ENCODE data around the gene WNT7A.

The WNT7A gene

DNA sequence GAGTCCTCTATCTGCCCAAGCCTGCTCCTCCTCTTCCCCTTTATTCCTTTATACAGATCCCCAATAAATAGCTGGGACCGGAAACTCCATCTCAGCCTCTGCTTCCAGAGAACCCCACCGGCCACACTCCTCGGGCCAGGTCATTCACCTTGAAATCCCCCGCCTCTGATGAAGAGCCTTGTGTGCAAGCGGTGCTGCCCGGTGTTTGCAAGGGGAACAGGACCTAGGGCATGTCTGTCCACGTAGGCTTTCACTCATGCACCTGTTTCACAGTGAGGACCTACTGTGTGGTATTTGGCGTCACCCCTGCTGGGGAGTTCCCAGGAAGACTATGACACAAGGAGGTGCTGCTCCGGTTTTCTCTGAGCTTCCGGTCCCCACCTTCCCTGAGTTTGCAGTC, 54.0 kb downstream of the WNT7A start:
- DNase-seq, result no peak

DNA sequence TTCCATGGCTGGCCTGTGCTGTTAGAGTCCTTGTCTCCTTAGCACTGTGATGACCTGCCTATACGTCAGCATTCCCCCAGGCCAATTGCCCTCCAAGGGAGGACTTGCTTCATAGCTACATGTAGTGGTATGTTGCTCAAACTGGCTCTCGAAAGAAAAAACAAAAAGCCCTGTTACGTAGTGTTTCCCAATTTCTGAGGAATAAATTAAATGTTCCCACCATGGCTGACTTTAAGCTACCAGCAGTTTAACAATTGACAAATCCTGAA, 54.6 kb downstream of the WNT7A start:
- no peak for DNase-seq

DNA sequence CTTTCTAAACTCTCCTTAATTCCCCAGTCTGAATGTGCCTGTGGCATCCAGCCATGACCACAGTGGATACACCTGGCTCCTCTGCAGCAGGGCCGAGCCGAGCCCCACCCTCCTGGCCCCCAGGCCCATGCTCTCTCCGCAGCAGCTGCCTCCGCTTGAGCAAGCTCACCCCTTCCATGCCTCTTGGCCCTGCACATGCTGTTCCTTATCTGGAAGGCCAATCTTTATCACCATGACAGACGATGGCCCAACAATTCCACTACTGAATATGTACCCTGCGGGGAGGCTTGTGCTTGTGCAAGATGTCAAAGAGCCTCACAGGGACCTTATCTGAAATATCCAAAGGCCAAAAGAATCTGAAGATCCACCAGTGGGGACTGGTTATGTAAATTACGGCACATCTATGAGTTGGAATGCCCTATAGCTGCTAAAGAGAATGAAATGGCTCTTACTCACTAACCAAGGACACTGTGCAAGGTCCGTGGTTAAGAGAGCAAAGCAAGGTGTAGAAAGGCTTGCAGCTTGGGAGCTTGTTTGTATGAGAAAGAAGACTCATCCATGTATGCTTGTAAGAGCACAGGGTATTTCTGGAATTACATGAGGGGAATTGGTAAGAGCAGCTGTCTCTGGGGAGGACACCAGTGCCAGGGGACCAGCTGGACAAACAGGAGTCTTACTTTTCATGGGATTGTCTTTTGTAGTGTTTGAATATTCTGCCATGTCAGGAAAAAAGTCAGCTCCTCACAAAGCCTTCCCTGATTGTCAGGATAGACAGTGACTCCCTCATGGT, 55.2 kb downstream of the WNT7A start:
- no peak for DNase-seq

DNA sequence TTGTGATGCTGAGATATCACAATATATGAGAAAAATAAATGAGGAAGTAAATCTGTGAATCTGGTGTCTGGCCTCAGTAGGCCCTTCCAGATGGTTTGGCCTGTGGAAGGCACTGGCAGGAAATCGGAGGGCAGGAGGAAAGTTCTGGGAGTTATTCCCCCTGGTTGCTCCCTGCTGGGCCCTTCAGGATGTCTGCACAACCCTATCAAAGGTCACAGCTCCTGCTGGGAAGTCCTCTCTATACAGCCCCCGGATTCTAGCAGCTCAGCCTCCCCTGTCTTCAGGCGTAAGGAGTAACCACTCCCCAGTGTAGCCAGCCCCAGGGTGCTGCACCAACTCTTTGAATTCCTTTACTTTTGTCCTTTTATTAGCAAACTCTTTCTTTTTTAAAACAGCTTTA, 56.2 kb downstream of the WNT7A start:
- no peak for DNase-seq

- DNase-seq, result no peak
Observed at GRCh38 chr3:13822871-13823585, 56.8 kb downstream of the WNT7A start.

GRCh38 chr3:13822042-13822441, 57.8 kb downstream of the WNT7A start:
- no peak for DNase-seq

DNA sequence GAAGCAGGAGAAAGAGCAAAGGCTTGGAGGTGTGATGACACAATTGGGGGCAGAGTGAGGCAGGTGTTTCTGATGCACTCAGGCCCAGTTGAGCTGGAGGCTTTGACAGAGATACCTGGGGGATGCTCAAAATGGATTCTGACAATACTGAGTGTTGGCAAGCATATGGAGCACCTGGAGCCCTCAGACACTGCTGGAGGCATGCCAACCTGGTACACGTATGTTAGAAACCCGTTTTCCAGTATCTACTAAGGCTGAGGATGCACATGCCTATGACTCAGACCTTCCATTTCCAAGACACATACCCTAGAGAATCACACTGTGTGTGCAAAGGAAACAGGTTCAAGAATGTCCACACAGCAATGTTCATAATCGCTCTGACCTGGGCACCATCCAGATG, 58.7 kb downstream of the WNT7A start:
- DNase-seq, result no peak

DNA sequence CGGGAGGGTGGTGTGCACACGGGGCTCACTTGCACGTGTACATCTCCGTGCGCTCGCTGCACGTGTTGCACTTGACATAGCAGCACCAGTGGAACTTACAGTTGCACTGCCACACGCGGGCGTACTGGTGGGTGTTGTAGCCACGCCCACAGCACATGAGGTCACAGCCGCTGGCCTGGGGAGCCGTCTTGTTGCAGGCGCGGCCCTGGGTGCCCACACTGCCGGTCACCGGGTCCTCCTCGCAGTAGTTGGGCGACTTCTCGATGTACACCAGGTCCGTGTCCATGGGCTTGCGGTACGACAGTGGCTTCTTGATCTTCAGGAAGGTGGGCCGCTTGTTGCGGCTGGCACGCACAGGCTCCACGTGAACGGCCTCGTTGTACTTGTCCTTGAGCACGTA, 61.0 kb downstream of the WNT7A start:
- no peak for DNase-seq

DNA sequence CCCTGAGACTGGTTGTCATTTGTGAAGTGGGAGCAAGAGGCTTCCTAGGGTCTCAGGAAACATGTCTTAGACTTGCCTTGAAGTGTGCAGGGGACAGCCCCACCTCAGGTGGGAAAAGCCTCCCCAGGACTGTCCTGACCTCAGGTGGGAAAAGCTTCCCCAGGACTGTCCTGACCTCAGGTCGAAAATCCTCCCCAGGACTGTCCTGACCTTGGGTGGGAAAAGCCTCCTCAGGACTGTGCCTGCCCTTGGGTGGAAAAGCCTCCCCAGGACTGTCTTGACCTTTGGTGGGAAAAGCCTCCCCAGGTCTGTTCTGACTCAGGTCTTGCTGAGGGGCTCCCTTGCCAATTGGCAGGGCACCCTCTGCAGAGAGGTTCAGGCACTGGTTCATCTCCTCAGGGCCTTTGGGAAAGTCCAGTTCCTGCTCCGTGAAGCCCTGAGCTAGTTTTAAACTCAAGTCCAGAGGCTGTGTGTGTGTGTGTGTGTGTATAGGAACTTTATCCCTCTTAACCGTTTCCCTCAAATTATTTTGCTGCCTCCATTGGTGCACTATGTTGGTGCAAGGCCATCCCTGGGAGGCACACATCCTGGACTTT, 64.7 kb downstream of the WNT7A start:
- no peak for DNase-seq

- no peak for DNase-seq
Observed at GRCh38 chr3:13812034-13812471, 67.8 kb downstream of the WNT7A start.

DNA sequence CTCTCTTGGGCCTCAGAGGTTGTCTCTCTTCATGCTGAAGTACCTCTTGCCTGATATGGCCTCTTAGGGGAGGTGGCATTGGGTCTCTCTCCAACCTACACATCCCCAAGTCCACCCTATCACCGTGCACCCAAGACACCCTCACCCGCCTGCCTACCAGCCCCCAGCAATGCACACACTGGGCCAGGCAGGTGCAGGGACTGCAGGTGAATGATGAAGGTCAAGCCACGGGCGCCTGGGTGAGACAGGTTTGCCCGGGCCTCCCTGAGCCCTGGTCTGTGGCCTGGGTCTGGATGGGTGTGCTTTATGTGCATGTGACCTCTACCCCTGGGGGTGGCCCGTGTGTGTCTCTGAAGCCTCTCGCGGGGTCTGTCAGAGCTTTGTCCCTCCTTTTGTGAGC, 68.3 kb downstream of the WNT7A start:
- DNase-seq, result no peak

- DNase-seq, result no peak
Observed at GRCh38 chr3:13808550-13808949, 71.3 kb downstream of the WNT7A start.

GRCh38 chr3:13801361-13802204, 78.3 kb downstream of the WNT7A start:
- no peak for DNase-seq

- DNase-seq, result no peak
Observed at GRCh38 chr3:13800064-13800463, 79.8 kb downstream of the WNT7A start.

GRCh38 chr3:13798401-13798800, 81.5 kb downstream of the WNT7A start:
- DNase-seq, result no peak

GRCh38 chr3:13796701-13797460, 83.0 kb downstream of the WNT7A start:
- DNase-seq, result no peak

DNA sequence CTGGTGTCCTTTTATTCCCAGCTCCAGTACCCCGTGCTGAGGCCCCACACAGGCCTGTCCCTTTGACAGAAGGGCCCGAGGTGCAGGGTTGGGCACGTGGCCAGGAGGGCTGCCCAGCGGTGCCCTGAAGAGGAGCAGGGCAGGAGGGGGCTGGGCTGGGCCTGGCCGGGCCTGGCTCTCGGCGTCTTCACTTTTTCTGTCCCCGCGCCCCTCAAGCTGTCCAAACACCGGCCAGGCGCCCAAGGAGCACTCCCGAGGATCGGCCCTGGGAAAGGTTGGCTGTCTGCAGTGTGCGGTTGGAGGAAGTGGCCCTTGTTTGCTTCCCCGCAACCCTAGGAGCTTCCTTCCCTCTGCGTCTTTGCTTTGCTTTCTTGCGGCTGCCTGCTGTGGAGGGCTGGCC, 84.1 kb downstream of the WNT7A start:
- DNase-seq, result no peak

DNA sequence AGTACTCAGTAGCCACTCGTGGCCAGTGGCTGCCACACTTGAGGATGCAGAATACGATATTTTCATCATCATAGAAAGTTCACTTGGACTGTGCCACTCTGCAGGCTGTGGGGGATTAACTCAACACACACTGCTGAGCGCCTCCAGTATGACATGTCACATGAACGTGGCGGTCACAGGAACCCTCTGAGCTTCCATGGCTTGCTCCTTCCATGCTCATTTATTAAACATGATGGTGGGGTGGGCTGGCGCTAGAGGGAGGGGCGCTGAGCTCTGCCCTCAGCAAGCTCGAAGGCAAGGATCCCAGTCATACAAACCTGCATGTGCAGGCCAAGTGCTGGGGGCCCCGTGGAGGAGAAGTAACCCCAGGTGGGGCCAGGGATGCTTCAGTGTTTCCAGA, 85.5 kb downstream of the WNT7A start:
- DNase-seq, result no peak

DNA sequence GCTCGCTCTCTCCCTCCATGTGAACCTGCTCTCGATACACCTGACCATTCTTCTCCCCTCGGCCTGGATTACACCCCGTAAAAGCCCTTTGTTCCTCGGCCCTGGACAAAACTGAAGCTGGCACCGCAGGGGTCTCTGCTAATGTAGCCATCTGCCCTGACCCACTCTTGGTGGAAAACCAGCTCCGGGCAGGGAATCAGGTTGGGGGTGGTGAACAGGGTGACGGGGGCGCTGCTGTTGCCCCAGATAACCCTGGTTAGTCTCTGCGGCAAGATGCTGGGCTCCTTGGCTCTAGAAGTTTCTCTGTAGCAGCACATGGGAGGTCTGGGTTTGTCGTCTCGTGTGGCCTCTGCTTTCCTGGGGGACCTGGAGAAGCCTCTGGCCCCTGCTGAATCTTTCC, 86.4 kb downstream of the WNT7A start:
- no peak for DNase-seq

DNA sequence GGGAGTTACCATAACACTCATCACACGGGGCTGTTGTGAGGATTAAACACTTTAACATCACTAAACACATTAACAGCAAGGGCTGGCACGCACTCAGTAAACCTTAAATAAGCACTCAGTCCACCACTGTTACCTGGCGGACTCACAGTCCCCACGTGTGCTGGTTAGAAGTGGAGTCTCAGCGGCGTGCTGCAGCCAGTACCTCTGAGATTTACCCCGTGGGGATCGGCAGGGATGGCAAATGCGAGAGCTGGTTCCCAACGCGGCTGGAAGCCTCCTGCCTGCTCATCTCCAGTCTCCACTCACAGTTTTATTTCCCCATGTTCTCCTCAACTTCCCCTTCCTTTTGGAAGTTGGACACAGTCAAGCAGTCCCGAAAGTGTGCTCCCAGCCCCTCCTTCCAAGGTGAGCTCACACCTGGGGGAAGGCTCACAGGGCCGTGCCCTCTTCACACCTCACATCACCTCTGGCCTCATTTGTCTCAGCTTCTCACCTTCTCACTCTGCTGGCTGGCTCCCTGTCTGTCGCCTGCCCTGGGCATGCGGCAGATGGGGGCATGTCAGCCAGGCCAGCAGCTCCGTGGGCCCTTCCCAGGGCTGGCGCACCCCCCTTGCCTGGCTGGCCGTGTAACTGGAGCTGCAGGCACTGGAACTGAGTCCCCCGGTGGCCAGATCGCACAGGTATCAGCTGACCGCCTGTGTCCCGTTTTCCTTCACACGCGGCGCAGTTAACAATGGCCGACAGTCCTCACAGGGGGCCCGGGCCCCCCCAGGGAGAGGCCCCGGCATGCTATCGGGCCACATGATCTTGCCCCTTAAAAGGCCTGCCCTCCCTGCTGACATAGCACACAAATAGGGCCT, 87.1 kb downstream of the WNT7A start:
- DNase-seq, result no peak

DNA sequence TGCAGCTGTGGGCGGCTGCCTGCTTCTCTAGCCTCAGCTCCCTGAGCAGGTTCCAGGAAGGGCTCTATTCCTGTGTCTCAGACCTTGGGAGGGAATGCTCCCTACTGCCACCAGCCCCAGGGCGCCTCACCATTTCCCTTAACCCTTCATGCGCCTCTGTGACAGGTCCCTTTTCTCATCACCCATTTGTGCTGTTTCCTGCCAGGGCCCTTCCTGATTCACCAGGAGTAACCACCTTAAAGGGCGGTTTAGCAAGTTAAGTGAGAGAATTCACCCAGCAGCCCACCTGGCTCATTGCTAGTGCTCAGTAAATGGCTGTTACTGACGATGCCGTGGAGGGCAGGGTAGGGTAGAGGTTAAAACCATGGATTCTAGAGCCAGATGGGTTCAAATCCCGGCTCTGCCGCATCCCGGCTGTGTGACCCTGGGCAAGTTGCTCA, 87.8 kb downstream of the WNT7A start:
- no peak for DNase-seq
